Body of pancreas (tissue), 4 donors: Measurements from ENCODE around the gene SIGLEC12.

Experiments used
- CTCF ChIP-seq, 7 experiments: fragments of 450-650 bp in 4 of 7; fragments of 200-600 bp in 3 of 7; sonication (generic) in 3 of 7; IDR thresholded peaks; one replicate each; pipeline ENCODE4 v1.5.1; 2016 to 2019; ENCODE audit warnings: antibody characterized with exemption in 7 of 7
- POLR2A ChIP-seq, 3 donors: fragments of 450-650 bp; IDR thresholded peaks; one replicate each; pipeline ENCODE4 v1.6.1; 2016; ENCODE audit warnings: antibody characterized with exemption in 3 of 3, mild to moderate bottlenecking in 2 of 3

GRCh38 chr19:51480590-51480989, 21.0 kb downstream of the SIGLEC12 start:
- TF ChIP-seq POLR2A (IDR thresholded peaks at IDR 0.05) (no peak), CTCF (IDR thresholded peaks at IDR 0.05) (no peak)
